IMR-90 (cell line): ENCODE data around the gene ZNF878.

Experiments
- BHLHE40 ChIP-seq: fragments of 150-350 bp; IDR thresholded peaks from 2 replicates; pipeline ENCODE4 v1.6.1; 2016; ENCODE audit warnings: mild to moderate bottlenecking, low read depth, low read length
- CHD1 ChIP-seq: IDR thresholded peaks from 2 replicates; pipeline ENCODE4 v1.6.1; 2012; ENCODE audit warnings: low read depth, low read length, improper control_type of control experiment
- CTCF ChIP-seq: conservative IDR thresholded peaks from 2 replicates; pipeline ENCODE4 v1.5.1; 2012; ENCODE audit warnings: mild to moderate bottlenecking, low read depth, low read length, improper control_type of control experiment
- FOS ChIP-seq: fragments of 150-350 bp; IDR thresholded peaks from 2 replicates; pipeline ENCODE4 v1.6.1; 2016; ENCODE audit warnings: low read depth, low read length
- MAFK ChIP-seq: IDR thresholded peaks from 2 replicates; pipeline ENCODE4 v1.6.1; 2012; ENCODE audit warnings: low read depth, low read length, improper control_type of control experiment
- MAZ ChIP-seq: IDR thresholded peaks from 2 replicates; pipeline ENCODE4 v1.6.1; 2012; ENCODE audit warnings: low read depth, mild to moderate bottlenecking, low read length, improper control_type of control experiment, moderate library complexity, borderline replicate concordance
- MXI1 ChIP-seq: IDR thresholded peaks from 2 replicates; pipeline ENCODE4 v1.6.1; 2012; ENCODE audit warnings: low read depth, mild to moderate bottlenecking, low read length, moderate library complexity, borderline replicate concordance
- POLR2A ChIP-seq: IDR thresholded peaks from 2 replicates; pipeline ENCODE4 v1.6.1; 2012; ENCODE audit warnings: mild to moderate bottlenecking, low read depth, low read length
- RAD21 ChIP-seq: IDR thresholded peaks from 2 replicates; pipeline ENCODE4 v1.6.1; 2012; ENCODE audit warnings: low read length, improper control_type of control experiment
- RCOR1 ChIP-seq: IDR thresholded peaks from 2 replicates; pipeline ENCODE4 v1.6.1; 2012; ENCODE audit warnings: mild to moderate bottlenecking, low read length, improper control_type of control experiment; ENCODE audit not compliant: insufficient replicate concordance
- RFX5 ChIP-seq: IDR thresholded peaks from 2 replicates; pipeline ENCODE4 v1.8.0; 2012; ENCODE audit warnings: low read depth, mild to moderate bottlenecking, low read length, moderate library complexity
- SMC3 ChIP-seq: fragments of 150-350 bp; IDR thresholded peaks from 2 replicates; pipeline ENCODE4 v1.6.1; 2016; ENCODE audit warnings: low read depth, mild to moderate bottlenecking, antibody characterized with exemption, low read length, moderate library complexity
- USF2 ChIP-seq: fragments of 150-350 bp; IDR thresholded peaks from 2 replicates; pipeline ENCODE4 v1.6.1; 2017; ENCODE audit warnings: mild to moderate bottlenecking, antibody characterized with exemption, low read length, low read depth
- TF ChIP-seq, protein P1 (sequence below): fragments of 150-350 bp; IDR thresholded peaks from 2 replicates; pipeline ENCODE4 v1.6.1; 2016; ENCODE audit warnings: low read depth, mild to moderate bottlenecking, low read length, moderate library complexity, borderline replicate concordance

DNA sequence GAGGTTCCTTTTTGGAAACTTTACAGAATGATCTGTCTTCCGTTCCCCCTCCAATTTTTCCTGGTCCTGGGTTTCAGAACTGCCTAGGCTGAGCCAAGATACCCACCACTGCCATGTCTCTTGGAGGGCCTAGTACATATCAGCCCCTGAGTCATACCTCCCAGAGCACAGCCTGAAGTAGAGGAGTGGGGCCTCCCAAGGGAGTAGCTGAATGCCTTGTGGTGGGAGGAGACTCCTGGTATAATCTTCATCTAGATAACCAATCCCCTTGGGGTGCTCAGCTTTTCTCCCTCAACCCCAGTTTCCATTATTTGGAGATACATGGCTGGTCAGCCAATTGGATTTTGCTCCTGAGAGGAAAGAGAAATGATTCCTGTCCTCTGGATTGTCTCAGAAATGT, 57.6 kb downstream of the ZNF878 start:
- TF ChIP-seq RAD21 (no peak), RFX5 (no peak), USF2 (no peak), SMC3 (no peak), CTCF (no peak), RCOR1 (no peak), BHLHE40 (no peak), POLR2A (no peak), FOS (no peak), MXI1 (no peak), MAFK (no peak), MAZ (0 out of 2 replicates have a peak, but pooled peaks have one; percentile 15), CHD1 (no peak)
- TF ChIP-seq, protein P1, sequence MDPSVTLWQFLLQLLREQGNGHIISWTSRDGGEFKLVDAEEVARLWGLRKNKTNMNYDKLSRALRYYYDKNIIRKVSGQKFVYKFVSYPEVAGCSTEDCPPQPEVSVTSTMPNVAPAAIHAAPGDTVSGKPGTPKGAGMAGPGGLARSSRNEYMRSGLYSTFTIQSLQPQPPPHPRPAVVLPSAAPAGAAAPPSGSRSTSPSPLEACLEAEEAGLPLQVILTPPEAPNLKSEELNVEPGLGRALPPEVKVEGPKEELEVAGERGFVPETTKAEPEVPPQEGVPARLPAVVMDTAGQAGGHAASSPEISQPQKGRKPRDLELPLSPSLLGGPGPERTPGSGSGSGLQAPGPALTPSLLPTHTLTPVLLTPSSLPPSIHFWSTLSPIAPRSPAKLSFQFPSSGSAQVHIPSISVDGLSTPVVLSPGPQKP, result no peak
